Left hindlimb (tissue), 1 donor: ENCODE measurements around the gene ANKMY1.

Experiments used
- DNase-seq: peaks from one replicate; pipeline ENCODE4 v3.0.0-alpha.2; 2018

ANKMY1 gene

GRCh38 chr2:240519396-240520129 is 38.2 kb downstream of the ANKMY1 start:
- DNase-seq = no peak

- no peak for DNase-seq
Observed at GRCh38 chr2:240518981-240519380, 38.8 kb downstream of the ANKMY1 start.

DNA sequence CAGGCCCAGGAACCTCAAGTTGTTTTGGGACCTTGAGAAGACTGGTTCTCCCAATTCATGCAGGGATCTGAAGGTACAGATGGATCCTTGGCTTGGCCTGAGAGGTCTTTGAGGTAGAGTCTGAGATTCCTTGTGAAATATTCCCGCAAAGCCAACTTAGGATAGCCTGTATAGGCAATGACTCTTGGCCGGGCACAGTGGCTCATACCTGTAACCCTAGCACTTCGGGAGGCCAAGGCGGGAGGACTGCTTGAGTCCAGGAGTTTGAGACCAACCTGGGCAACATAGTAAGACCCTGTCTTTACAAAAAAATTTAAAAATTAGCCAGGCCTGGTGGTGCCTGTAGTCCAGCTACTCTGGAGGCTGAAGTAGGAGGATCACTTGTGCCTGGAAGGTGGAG is 40.4 kb downstream of the ANKMY1 start:
- no peak for DNase-seq

DNA sequence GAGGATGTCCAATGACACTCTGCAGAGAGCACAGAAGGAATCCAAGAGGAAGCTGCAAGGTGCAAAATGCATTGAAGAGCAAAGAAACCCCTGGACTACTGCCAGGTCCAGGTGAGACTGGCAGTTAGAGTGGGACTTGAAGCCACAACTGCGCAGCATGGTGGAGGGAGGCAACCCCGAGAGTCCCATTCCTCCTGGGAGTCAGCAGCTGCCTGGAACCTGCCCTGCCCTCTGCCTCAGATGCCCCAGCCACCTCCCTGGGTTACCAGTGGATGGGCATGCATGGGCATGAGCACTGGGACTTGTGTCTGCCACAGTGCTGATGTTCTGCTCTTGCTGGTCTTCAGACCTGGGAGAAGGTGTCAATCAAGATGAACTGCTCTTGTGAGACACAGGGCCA is 43.2 kb downstream of the ANKMY1 start:
- DNase-seq = no peak

DNA sequence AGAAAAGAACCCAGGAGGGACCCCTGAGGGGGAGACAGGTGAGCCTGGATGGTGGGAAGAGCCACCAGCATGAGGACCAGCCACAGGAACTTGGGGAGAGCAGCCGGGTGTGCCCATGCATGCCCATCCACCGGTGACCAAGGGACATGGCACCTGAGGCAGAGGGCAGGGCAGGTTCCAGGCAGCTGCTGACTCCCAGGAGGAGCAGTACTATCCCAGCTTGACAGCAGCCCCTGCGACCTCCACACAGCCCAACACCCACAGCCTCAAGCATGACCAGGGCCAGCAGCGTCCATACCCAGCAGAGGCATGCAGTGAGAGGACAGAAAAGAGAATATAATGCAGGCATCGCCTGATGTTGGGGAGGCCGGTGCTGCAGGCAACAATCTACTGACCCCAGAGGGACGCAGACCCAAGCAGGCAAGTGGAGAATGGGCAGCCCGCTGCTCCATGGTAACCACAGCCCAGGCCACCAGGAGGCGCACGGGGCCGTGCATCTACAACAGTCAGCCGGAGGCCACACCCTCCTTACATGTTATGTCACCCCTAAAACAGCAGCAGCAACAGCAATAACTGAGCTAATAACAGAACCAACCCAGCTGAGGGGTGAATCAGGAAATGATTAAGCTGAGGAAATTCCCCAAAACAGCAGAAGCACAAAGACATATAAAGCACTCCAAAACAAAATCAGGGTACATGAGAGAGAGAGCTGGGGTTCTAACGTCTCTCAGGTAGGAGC is 44.1 kb downstream of the ANKMY1 start:
- DNase-seq = peak; percentile 72

GRCh38 chr2:240512666-240513535 is 44.9 kb downstream of the ANKMY1 start:
- DNase-seq = no peak

DNA sequence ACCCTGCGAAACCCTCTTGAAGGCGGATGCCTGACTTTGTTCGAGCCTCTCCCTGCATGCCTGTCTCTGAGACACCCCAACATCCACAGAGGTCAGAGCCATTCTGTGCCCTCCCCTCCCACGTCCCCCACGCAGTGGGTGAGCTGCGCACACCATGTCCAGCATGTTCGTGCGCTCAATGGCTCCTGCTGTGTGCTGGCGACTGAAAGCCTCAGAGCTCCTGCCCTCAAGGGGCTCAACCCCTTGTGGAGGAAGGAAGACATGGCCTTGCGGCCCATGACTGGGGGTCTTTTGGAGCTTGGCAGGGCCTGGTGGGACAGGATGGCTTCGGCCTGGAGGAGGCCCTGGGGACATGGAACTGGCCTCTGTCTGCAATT is 45.7 kb downstream of the ANKMY1 start:
- DNase-seq = no peak

GRCh38 chr2:240511351-240512108 is 46.3 kb downstream of the ANKMY1 start:
- no peak for DNase-seq

- no peak for DNase-seq
Observed at GRCh38 chr2:240510513-240511210, 47.1 kb downstream of the ANKMY1 start.

GRCh38 chr2:240509667-240510512 is 47.9 kb downstream of the ANKMY1 start:
- DNase-seq = no peak

GRCh38 chr2:240508832-240509545 is 48.8 kb downstream of the ANKMY1 start:
- no peak for DNase-seq

DNA sequence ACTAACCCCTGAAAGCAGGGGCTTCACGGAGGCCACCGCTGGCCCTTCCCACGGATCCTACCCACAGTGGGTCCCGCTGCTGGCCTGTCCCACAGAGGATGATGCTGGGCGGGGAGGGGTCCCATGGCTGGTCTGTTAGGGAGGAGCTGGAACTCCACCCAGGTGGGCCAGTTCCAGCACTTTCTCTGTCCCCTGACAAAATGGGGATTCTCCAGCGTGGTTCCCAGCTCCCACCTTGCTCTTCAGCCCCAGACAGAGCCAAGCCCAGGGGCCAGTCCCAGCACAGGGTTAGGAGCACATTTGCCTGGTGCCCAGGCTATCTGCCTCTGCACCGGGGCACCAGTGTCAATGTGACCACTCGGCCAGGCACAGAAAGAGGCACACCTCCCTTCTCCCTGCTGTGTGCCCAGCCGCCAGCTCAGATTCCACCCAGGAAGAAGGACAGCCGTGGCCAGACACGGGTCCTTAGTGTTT is 50.0 kb downstream of the ANKMY1 start:
- no peak for DNase-seq

DNA sequence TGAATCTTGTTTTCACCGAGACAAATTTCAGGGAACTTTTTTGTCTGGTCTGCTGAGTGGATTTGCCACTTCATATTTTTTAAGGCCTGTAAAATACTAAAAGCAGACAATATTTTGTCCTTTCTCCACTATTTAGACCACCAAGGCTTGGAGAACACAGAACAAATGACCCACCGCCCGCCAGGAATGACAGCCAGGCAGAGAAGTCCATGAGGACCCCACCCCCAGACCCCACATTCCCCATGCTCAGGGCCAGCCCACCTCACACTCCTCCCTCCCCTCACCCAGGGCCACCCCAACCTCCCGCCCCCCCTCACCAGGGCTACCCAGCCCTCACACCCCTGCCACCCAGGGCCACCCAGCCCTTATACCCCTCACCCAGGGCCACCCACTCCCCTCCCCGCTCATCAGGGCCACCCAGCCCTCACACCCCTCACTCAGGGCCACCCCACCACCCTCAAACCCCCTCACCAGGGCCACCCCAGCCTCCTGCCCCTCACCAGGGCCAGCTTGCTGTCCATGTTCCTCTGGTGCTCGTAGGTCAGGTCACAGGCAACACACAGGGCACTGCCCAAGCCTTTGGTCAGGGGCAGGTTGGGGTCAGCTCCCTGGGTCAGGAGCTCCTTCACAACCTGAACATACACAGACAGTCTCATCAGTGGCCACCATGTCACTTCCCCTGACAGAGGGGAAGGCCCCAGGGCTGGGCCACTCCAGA is 50.6 kb downstream of the ANKMY1 start:
- no peak for DNase-seq

- DNase-seq = no peak
Observed at GRCh38 chr2:240506406-240507059, 51.3 kb downstream of the ANKMY1 start.

DNA sequence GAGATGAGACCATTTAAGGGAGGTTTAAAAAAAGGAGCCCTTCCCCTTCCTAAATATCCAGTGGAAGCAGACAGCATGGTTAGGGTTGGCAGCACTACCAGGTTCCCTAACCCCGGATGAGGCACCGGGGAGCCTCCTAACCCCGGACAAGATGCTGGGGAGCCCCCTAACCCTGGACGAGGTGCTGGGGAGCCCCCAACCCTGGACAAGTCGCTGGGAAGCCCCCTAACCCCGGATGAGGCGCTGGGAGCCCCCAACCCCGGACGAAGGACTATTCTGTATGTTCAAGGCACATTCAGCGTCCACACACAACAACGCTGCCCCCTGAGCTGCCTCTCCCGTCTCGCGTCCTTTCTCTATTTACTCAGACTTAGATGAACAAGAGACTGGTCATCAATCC is 51.9 kb downstream of the ANKMY1 start:
- no peak for DNase-seq

DNA sequence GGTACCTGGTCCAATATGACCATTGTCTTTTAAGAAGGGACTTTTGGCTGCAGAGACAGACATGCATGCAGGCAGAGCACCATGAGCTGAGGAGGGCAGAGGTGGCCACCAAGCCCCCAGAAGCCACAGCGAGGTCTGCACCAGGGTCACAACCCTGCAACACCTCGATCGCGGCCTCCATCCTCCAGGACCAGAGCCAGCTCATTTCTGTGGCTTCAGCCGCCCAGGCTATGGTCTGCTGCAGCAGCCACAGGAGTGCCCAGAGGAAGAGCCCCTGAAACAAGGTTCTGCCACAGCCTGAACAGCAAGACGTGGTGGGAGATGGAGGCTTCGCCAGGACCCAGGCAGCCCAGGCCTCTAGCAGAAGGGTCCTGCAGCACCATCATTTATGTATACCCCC is 53.9 kb downstream of the ANKMY1 start:
- DNase-seq = no peak

DNA sequence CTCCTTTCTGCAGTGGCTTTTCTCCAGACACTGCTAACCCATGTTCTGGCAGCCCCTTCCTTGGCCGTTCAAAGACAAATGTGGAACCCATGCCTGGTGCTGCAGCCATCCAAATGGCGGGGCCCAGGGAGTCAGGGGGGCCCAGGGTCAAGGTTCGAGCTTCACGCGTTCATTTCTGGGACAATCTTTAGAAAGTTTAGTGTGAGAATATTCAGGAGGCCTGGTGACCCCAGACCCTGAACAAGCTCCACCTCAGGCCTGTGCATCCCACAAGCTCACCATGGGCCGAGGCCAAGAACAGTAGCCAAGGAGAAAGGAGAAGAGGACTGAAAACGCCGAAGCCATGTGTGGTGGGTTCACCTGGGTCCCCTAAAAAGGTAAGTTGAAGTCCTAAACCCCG is 54.4 kb downstream of the ANKMY1 start:
- DNase-seq = no peak

GRCh38 chr2:240502430-240503121 is 55.2 kb downstream of the ANKMY1 start:
- DNase-seq = no peak

- DNase-seq = no peak
Observed at GRCh38 chr2:240502059-240502429, 55.7 kb downstream of the ANKMY1 start.
